Skin epidermis (tissue), 12 donors: Measurements from ENCODE around the gene PLEKHA4.

ENCODE experiments used
- H3K27ac ChIP-seq, 21 experiments: fragments of 200-600 bp; sonication (generic) in 11 of 21; one replicate each; pipeline ENCODE4 v1.5.0; 2020; ENCODE audit warnings: mild to moderate bottlenecking in 3 of 21, inconsistent platforms in 2 of 21, moderate library complexity in 2 of 21
- H3K4me3 ChIP-seq, 7 experiments: fragments of 200-600 bp; sonication (generic) in 2 of 7; one replicate each; pipeline ENCODE4 v1.5.0; 2020; ENCODE audit warnings: inconsistent platforms in 2 of 7, mild to moderate bottlenecking in 2 of 7, moderate library complexity in 1 of 7

PLEKHA4 gene

DNA sequence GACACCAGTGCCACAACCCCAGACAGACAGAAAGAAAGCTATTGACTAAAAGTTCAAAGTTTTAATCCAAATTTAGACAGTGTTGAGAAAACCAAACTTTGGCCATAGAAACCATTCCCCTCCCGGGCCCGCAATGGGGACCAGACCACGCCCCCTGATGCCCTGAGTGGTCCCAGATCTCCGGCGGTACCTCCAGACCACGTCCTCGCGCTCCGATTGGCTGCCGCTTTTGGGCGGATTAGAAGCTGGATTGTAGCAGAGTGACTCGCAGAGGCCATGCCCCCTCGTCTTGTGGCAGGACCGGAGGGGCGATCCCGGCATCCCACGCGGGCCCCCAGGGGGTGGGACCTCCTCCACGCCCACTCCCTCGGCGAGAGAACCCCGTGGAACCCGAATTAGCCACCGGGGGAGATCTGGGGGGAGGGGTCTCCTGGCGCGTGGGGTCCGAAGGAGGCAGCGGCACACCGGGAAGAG lies 31.3 kb downstream of the PLEKHA4 start:
- peak overlapping the region in 9 of 21 experiments; percentile 17 to 77 (median 61) for H3K27ac ChIP-seq
- peak overlapping the region in 4 of 7 experiments; percentile 14 to 31 (median 22) for H3K4me3 ChIP-seq

- Histone ChIP-seq H3K27ac (peak within 1 kb of the TSS in 16 of 21 experiments; percentile 1 to 77 (median 58)), H3K4me3 (peak within 1 kb of the TSS; percentile 14 to 32 (median 23))
These were observed 32.1 kb downstream of the PLEKHA4 start, which contains the start of gene HSD17B14 for GRCh38 chr19:48836089-48837017. Gene HSD17B14, minus strand, starts transcription at chr19:48836491. Its CDS starts 80 bp downstream, at chr19:48836411.

DNA sequence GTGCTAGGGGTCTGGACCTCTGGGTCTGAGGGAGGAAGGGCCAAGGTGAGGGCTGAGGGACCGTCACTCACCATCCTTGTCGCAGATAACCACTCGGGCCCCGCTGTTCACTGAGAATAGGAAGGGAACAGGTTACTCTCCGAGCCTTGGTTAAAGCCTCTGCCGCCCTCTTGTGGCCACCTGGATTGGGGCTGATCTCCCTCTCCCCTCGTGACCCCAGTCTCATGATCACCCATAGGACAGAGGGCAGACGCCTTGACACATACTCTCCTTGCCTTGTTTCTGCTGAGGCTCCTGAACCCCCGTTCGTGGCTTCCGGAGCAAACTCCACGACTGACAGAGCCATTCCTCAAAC lies 32.7 kb downstream of the PLEKHA4 start:
- H3K4me3 ChIP-seq = peak overlapping the region; percentile 14 to 32 (median 23)
- peak overlapping the region in 15 of 21 experiments; percentile 1 to 77 (median 59) for H3K27ac ChIP-seq

DNA sequence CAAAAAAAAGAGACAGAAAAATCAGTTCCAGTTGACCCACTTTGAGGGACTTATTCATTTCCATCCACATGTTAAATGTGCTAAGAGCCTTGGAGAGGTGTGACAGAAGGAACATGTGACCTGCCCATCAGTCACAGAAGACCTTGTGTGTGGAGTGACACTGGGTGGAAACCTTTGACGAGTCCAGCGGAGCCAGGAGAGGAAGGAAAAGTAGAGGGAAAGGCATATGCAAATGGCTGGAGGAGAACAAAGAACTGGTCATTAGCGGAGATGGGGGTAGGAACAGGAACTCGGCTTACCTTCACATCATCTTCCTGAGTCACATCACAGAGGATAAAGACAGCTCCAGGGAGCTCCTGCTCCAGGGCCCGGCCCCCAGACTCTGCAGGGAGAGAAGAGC lies 34.4 kb downstream of the PLEKHA4 start:
- H3K4me3 ChIP-seq = no peak overlapping the region
- no peak overlapping the region for H3K27ac ChIP-seq

DNA sequence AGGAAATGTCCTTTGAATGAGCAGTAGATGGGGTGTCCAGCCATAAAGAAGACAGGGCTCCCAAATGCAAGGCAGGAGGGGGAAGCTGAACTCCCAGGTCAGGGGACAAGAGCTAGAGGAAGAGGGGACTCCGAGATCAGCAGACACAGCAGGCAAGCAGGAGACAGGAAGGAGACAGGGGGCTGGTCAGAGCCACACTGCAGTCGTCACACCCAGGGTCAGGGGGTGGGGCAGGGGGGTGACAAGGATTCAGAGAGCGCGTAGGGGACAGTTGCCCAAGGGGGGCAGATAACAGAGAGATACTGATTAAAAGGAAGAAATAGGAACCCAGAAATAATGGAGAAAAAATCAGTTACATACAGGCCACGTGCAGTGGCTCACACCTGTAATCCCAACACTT lies 35.4 kb downstream of the PLEKHA4 start:
- Histone ChIP-seq H3K27ac (no peak overlapping the region), H3K4me3 (no peak overlapping the region)

- Histone ChIP-seq H3K4me3 (no peak overlapping the region), H3K27ac (no peak overlapping the region)
These were observed 37.5 kb downstream of the PLEKHA4 start for GRCh38 chr19:48830965-48831364.

- Histone ChIP-seq H3K27ac (no peak overlapping the region), H3K4me3 (no peak overlapping the region)
These were observed 38.3 kb downstream of the PLEKHA4 start for GRCh38 chr19:48830088-48830487.

GRCh38 chr19:48826606-48827020 lies 41.8 kb downstream of the PLEKHA4 start:
- Histone ChIP-seq H3K27ac (no peak overlapping the region), H3K4me3 (no peak overlapping the region)

- no peak overlapping the region for H3K4me3 ChIP-seq
- H3K27ac ChIP-seq = no peak overlapping the region
These were observed 45.9 kb downstream of the PLEKHA4 start for GRCh38 chr19:48822514-48822913.

DNA sequence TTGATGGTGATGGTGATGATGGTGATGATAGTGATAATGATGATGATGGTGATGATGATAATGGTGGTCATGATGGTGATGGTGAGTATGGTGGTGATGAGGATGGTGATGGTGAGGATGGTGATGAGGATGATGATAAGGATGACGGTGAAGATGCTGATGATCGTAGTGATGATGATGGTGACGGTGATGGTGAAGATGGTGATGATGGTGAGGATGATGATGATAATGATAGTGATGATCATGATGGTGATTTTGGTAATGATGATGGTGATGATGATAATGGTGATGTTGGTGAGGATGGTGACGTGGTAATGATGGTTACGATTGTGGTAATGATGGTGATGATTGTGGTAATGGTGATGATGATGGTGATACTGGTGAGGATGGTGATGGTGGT lies 46.8 kb downstream of the PLEKHA4 start:
- H3K27ac ChIP-seq = no peak overlapping the region
- no peak overlapping the region for H3K4me3 ChIP-seq

GRCh38 chr19:48819366-48819816 lies 49.0 kb downstream of the PLEKHA4 start:
- Histone ChIP-seq H3K27ac (peak overlapping the region in 5 of 21 experiments; percentile 15 to 43 (median 20)), H3K4me3 (no peak overlapping the region)

DNA sequence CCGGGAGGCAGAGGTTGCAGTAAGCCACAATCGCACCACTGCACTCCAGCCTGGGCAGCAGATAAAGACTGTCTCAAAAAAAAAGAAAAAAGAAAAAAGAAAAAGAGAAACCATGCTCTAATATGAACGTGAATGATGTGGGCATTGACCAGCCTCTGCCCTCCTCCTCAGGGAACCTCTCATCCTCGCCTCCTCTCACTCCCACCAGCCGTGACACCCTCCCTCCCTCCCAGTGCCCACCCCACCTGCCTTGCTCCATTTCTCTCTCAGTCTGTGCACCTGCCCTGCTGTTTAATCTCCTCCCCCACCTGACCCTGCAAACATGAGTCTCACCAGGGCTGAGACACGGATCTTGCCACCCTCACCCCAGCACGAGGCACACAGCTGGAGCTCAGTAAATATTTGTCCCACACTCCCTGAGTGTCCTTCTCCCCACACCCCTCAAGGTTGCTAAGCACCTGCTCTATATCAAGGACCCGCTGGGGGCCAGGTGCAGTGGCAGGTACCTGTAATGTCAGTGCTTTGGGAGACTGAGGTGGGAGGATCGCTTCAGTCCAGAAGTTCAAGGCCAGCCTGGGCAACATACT lies 50.1 kb downstream of the PLEKHA4 start:
- H3K27ac ChIP-seq = peak overlapping the region in 2 of 21 experiments; percentile 15 to 19
- no peak overlapping the region for H3K4me3 ChIP-seq

- Histone ChIP-seq H3K4me3 (no peak overlapping the region), H3K27ac (no peak overlapping the region)
These were observed 50.8 kb downstream of the PLEKHA4 start for GRCh38 chr19:48817585-48818124.

GRCh38 chr19:48815870-48816501 lies 52.4 kb downstream of the PLEKHA4 start:
- Histone ChIP-seq H3K27ac (no peak overlapping the region), H3K4me3 (no peak overlapping the region)

DNA sequence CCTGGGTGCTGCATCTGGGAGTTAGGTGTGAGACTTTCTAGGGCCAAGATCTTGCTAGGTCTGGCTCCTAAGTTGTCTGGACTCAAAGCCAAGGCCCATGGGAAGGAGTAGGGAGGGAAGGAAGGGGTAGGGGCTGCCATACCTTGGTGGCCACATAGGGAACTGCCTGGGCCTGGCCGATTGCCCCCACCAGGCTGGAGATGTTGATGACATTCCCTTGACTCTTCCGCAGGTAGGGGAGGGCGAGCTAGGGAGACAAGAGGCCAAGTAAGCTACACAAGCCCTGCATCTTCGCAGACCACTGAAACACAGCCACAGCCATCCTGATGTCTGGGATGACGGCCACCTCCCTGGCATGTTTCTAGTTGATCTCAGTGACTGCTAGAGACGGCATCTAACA lies 53.5 kb downstream of the PLEKHA4 start:
- H3K27ac ChIP-seq = no peak overlapping the region

DNA sequence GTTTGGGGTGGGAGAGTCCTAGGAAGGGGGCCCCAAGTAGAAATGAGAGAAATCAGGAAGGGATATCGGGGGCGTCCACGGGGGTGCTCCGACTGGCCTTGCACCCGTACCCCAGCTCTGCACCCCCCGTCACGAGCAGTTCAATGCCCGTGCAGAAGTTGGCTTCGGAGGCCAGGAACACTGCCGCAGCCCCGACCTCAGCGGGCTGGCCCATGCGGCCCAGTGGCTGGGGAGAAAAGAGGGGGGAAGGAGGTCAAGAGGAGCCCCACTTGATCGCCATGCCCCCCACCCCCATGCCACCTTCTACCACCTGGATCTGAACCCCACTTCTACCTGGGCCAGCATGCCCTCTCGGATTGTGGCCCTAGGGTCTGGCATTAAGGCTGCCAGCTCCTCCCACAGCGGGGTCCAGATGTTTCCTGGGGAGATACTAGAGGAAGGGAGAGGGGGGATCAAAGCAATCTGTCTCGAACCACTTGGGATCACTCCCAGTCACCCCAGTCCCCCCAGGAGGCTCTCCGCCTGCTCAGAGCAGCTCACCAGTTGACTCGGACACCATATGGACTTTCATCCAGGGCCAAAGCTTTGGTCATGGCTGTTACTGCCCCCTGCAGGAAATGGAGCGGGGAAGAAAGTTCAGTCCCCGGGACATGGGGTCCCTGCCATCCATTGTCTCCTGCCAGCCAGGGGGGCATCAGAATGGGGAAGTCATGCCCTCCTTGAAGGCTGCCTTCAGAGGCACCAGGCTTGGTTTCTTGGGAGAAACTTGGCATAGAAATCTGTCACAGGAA lies 55.1 kb downstream of the PLEKHA4 start:
- Histone ChIP-seq H3K27ac (peak overlapping the region in 1 of 21 experiments; percentile 83), H3K4me3 (no peak overlapping the region)

More for the DNA sequence above, 53.5 kb downstream of the PLEKHA4 start:
- H3K4me3 ChIP-seq = no peak overlapping the region

GRCh38 chr19:48812094-48812929 lies 56.1 kb downstream of the PLEKHA4 start:
- Histone ChIP-seq H3K4me3 (peak overlapping the region; percentile 50 to 75 (median 69)), H3K27ac (peak overlapping the region in 11 of 21 experiments; percentile 29 to 83 (median 57))

DNA sequence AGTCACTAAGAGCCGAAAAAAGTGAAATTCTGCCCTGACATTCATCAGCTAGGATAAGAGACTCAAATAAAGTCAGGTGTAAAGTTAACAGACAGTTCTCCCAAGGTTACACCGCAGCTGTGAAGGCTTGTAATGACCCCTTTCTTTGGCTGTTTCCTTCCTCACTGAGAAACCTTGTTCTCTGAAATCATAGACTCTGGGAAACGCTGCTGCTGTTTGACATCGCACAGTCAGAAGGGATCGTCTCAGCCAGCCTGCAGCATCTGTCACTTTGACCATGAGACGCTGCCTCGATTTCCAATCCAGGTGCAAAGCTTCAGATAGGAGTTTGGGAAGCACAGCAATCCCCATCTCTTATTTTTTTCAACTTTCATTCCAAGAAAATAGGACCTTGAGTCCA lies 58.3 kb downstream of the PLEKHA4 start:
- Histone ChIP-seq H3K4me3 (peak overlapping the region; percentile 50 to 75 (median 69)), H3K27ac (peak overlapping the region in 16 of 21 experiments; percentile 11 to 83 (median 68))
